ENCODE results near the gene ALDOA. TPM values are rescaled to one million over a fixed set of nuclear protein-coding genes. Genes with fewer than 3 reads are reported as not detected.

Gene ALDOA
- total and polyA plus RNA-seq, 9 of the 15 experiments (the other 6 are each of a cell fraction or from before 2014, with no cell fraction given) = 311 to 2,224 (median 1,293) TPM

DNA sequence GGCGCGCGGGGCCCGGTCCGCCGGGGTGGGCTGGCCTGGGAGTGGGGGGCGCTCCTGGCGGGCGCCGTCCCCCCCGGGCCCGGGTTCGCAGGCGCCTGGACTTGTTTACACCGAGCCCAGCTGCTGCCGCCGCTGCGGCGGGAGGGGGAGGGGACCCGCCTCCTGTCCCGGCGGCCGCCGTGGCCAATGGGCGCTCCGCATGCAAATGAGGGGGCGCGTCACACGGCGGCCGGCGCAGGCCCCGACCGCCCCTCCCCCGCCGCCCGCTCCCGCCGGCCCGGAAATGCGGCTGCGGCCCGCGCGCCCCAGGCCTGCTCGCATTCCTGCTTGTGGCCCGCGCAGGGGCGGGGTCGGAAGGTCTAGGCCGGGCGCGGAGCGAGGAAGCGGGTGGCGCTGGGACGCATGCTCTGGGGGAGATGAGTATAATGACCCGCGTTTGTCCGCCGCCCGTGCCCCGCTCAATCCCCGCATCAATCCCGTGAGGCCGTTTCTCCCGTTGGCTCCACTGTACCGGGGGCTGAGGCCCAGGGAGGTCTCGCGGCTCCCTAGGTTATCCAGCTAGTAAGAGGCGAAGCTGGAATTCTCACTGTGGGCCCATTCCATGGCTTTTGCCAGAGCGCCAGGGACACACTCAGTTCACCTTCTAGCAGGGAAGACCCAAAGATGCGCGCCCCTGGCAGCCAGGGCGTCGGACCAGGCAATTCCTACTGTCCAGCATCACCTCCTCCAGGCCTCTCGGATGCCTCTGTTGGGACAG lies 30.7 kb downstream of the ALDOA start, which contains the start of gene YPEL3 (continued):
- TF ChIP-seq, protein P1, sequence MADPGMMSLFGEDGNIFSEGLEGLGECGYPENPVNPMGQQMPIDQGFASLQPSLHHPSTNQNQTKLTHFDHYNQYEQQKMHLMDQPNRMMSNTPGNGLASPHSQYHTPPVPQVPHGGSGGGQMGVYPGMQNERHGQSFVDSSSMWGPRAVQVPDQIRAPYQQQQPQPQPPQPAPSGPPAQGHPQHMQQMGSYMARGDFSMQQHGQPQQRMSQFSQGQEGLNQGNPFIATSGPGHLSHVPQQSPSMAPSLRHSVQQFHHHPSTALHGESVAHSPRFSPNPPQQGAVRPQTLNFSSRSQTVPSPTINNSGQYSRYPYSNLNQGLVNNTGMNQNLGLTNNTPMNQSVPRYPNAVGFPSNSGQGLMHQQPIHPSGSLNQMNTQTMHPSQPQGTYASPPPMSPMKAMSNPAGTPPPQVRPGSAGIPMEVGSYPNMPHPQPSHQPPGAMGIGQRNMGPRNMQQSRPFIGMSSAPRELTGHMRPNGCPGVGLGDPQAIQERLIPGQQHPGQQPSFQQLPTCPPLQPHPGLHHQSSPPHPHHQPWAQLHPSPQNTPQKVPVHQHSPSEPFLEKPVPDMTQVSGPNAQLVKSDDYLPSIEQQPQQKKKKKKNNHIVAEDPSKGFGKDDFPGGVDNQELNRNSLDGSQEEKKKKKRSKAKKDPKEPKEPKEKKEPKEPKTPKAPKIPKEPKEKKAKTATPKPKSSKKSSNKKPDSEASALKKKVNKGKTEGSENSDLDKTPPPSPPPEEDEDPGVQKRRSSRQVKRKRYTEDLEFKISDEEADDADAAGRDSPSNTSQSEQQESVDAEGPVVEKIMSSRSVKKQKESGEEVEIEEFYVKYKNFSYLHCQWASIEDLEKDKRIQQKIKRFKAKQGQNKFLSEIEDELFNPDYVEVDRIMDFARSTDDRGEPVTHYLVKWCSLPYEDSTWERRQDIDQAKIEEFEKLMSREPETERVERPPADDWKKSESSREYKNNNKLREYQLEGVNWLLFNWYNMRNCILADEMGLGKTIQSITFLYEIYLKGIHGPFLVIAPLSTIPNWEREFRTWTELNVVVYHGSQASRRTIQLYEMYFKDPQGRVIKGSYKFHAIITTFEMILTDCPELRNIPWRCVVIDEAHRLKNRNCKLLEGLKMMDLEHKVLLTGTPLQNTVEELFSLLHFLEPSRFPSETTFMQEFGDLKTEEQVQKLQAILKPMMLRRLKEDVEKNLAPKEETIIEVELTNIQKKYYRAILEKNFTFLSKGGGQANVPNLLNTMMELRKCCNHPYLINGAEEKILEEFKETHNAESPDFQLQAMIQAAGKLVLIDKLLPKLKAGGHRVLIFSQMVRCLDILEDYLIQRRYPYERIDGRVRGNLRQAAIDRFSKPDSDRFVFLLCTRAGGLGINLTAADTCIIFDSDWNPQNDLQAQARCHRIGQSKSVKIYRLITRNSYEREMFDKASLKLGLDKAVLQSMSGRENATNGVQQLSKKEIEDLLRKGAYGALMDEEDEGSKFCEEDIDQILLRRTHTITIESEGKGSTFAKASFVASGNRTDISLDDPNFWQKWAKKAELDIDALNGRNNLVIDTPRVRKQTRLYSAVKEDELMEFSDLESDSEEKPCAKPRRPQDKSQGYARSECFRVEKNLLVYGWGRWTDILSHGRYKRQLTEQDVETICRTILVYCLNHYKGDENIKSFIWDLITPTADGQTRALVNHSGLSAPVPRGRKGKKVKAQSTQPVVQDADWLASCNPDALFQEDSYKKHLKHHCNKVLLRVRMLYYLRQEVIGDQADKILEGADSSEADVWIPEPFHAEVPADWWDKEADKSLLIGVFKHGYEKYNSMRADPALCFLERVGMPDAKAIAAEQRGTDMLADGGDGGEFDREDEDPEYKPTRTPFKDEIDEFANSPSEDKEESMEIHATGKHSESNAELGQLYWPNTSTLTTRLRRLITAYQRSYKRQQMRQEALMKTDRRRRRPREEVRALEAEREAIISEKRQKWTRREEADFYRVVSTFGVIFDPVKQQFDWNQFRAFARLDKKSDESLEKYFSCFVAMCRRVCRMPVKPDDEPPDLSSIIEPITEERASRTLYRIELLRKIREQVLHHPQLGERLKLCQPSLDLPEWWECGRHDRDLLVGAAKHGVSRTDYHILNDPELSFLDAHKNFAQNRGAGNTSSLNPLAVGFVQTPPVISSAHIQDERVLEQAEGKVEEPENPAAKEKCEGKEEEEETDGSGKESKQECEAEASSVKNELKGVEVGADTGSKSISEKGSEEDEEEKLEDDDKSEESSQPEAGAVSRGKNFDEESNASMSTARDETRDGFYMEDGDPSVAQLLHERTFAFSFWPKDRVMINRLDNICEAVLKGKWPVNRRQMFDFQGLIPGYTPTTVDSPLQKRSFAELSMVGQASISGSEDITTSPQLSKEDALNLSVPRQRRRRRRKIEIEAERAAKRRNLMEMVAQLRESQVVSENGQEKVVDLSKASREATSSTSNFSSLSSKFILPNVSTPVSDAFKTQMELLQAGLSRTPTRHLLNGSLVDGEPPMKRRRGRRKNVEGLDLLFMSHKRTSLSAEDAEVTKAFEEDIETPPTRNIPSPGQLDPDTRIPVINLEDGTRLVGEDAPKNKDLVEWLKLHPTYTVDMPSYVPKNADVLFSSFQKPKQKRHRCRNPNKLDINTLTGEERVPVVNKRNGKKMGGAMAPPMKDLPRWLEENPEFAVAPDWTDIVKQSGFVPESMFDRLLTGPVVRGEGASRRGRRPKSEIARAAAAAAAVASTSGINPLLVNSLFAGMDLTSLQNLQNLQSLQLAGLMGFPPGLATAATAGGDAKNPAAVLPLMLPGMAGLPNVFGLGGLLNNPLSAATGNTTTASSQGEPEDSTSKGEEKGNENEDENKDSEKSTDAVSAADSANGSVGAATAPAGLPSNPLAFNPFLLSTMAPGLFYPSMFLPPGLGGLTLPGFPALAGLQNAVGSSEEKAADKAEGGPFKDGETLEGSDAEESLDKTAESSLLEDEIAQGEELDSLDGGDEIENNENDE (IDR thresholded peaks at IDR 0.05; ENCODE audit: low read depth, low read length) = no peak
- TF ChIP-seq BRD9 (IDR thresholded peaks at IDR 0.05; ENCODE audit: low read depth, partially characterized antibody) (no peak), DNMT1 (IDR thresholded peaks at IDR 0.05) (no peak), ARHGAP35 (IDR thresholded peaks at IDR 0.05; ENCODE audit: partially characterized antibody) (no peak), ELF4 (CRISPR knock-in tag; IDR thresholded peaks at IDR 0.05) (no peak), ILF3 (IDR thresholded peaks at IDR 0.05; ENCODE audit: borderline replicate concordance) (no peak), CHCHD3 (CRISPR knock-in tag; IDR thresholded peaks at IDR 0.05) (no peak), HNRNPUL1 (IDR thresholded peaks at IDR 0.05; ENCODE audit: low read length) (no peak), EWSR1 (IDR thresholded peaks at IDR 0.05; ENCODE audit: borderline replicate concordance, low read depth, partially characterized antibody) (no peak), PTTG1 (tag; IDR thresholded peaks at IDR 0.05; ENCODE audit: low read depth) (no peak), ARNT (IDR thresholded peaks at IDR 0.05) (no peak), PHB2 (IDR thresholded peaks at IDR 0.05; ENCODE audit: low read depth) (no peak), NFE2 (IDR thresholded peaks at IDR 0.05; ENCODE audit: low read depth) (no peak), ZNF586 (CRISPR knock-in tag; conservative IDR thresholded peaks at IDR 0.05) (no peak)
- TF ChIP-seq, protein P2, sequence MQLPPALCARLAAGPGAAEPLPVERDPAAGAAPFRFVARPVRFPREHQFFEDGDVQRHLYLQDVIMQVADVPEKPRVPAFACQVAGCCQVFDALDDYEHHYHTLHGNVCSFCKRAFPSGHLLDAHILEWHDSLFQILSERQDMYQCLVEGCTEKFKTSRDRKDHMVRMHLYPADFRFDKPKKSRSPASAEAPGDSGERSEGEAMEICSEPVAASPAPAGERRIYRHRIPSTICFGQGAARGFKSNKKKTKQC (CRISPR knock-in tag; IDR thresholded peaks at IDR 0.05) = peak; percentile 40; the same call in 1 of the 2 replicates
- TF ChIP-seq, protein P3, sequence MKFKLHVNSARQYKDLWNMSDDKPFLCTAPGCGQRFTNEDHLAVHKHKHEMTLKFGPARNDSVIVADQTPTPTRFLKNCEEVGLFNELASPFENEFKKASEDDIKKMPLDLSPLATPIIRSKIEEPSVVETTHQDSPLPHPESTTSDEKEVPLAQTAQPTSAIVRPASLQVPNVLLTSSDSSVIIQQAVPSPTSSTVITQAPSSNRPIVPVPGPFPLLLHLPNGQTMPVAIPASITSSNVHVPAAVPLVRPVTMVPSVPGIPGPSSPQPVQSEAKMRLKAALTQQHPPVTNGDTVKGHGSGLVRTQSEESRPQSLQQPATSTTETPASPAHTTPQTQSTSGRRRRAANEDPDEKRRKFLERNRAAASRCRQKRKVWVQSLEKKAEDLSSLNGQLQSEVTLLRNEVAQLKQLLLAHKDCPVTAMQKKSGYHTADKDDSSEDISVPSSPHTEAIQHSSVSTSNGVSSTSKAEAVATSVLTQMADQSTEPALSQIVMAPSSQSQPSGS (CRISPR knock-in tag; IDR thresholded peaks at IDR 0.05) = no peak

Data from K562 (cell line).